Psoas muscle (tissue), 8 donors: ENCODE measurements around the gene SMYD3. TPM values are rescaled to one million over a fixed set of nuclear protein-coding genes. Genes with fewer than 3 reads are reported as not detected.

Experiments
- ATAC-seq, 4 donors: fragments of 200-7000 bp; cut with Tn5 transposase; one replicate each; pipeline ENCODE4 v1.9.1; 2020; ENCODE audit warnings: moderate library complexity in 3 of 4, mild to moderate bottlenecking in 2 of 4
- DNase-seq, 2 donors: peaks; one replicate each; pipeline ENCODE4 v3.0.0-alpha.2; 2020
- H3K27ac ChIP-seq: fragments of 200-600 bp; one replicate; pipeline ENCODE4 v1.8.0; 2022
- H3K27me3 ChIP-seq, 3 donors: fragments of 200-600 bp in 1 of 3; one replicate each; pipeline versions ENCODE4 v1.6.1 to v1.8.0; 2013 to 2022; ENCODE audit warnings: low read length in 2 of 3, mild to moderate bottlenecking in 2 of 3, moderate library complexity in 1 of 3; ENCODE audit not compliant: insufficient read depth in 3 of 3
- H3K36me3 ChIP-seq, 2 donors: fragments of 200-600 bp in 1 of 2; one replicate each; pipeline versions ENCODE4 v1.6.1 to v1.8.0; 2013 to 2022; ENCODE audit warnings: low read depth in 1 of 2, mild to moderate bottlenecking in 1 of 2, moderate library complexity in 1 of 2; ENCODE audit not compliant: insufficient read depth in 1 of 2
- H3K4me1 ChIP-seq: fragments of 200-600 bp; one replicate; pipeline ENCODE4 v1.8.0; 2022
- H3K4me3 ChIP-seq: fragments of 200-600 bp; one replicate; pipeline ENCODE4 v1.8.0; 2022; ENCODE audit warnings: mild to moderate bottlenecking
- H3K9me3 ChIP-seq: fragments of 200-600 bp; one replicate; pipeline ENCODE4 v1.8.0; 2022
- WGBS, 3 donors: extraction: QIAGEN DNeasy Blood & Tissue Kit; methylation state at CpG; one replicate each; pipeline versions ENCODE4 v1.1.6 to v1.1.7; 2013; 5-methylcytosine and 5-hydroxymethylcytosine counted together
- intact Hi-C, 2 donors: fragments of 100-400 bp; cut with DNase I; formaldehyde crosslinking; loops; one replicate each; pipeline versions ENCODE4 v1.11.0 to v1.14.2; 2022
- polyA plus RNA-seq, 3 donors: library from polyadenylated mRNA; stranded (reverse); fragments of 200-250 nt; gene quantifications; one replicate each; pipeline ENCODE4 v1.2.3, GENCODE V29; 2013
- total RNA-seq, 4 donors: library from RNA; stranded (reverse); fragmentation: NEBNext Ultra II Directional in 2 of 4; extraction: Animal tissue kit (Norgen Biotek cat#: 25700) in 2 of 4; gene quantifications; one replicate each; pipeline versions ENCODE4 v1.2.1 to v1.2.4, GENCODE V29; 2021 to 2023
- TF ChIP-seq, protein P1 (sequence below): fragments of 200-600 bp; IDR thresholded peaks from one replicate; pipeline ENCODE4 v1.8.0; 2022; ENCODE audit warnings: antibody characterized with exemption
- donor health status: healthy with polysubstance abuse.
- donor health status: DM: no; HTN: no; CAD: no; lungs with moderate emphysema.
- donor health status: Bipolar disorder and iron deficiency.
- donor health status: healthy.
- donor health status: DM: yes; HTN: yes; CAD: no.
- donor health status: DM: no; HTN: no; CAD: no.
- donor health status: DM: no; HTN: no; CAD: no.
- donor health status: DM: yes; HTN: yes; CAD: no.

SMYD3 gene
- total and polyA plus RNA-seq, 7 donors = 2.9 to 6.4 (median 4.9) TPM

DNA sequence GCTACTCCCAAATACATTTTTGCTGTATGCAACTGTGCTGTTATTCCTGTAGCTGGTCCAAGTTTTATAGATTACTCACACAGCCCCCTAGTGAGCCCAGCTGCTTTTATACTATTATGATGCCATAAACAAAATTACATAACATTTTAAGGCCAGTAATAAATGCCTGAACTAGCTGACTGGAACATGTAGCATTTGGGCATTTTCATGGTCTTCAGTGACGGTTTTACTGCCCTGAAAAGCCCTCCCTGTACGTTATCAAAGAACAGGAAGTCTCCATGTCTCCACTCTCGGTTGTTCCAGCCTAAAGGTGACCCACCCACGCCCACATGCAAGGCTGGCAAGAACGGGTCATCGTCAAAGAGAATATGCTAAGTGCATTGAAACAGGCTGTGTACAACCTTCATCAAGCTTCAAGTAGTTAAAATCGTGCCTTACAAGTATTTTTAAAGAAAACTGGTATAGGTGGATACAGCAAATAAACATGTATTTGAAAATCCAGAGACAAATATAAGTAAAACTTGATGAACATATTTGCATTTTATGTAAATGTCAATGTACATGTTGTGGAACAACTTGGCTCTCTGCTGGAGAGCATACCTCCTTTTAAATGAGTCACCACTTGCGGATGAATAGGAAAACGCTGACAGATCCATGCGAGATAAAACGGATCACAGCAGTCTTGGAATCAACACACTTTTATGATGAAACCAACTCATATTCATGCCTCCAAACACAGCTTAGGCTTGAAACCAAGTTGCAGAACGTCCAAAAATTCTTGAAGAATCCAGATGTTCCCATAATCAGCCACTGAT is 520.5 kb downstream of the SMYD3 start:
- H3K36me3 ChIP-seq = no peaks in the 10 kb centered on the region
- TF ChIP-seq, protein P1, sequence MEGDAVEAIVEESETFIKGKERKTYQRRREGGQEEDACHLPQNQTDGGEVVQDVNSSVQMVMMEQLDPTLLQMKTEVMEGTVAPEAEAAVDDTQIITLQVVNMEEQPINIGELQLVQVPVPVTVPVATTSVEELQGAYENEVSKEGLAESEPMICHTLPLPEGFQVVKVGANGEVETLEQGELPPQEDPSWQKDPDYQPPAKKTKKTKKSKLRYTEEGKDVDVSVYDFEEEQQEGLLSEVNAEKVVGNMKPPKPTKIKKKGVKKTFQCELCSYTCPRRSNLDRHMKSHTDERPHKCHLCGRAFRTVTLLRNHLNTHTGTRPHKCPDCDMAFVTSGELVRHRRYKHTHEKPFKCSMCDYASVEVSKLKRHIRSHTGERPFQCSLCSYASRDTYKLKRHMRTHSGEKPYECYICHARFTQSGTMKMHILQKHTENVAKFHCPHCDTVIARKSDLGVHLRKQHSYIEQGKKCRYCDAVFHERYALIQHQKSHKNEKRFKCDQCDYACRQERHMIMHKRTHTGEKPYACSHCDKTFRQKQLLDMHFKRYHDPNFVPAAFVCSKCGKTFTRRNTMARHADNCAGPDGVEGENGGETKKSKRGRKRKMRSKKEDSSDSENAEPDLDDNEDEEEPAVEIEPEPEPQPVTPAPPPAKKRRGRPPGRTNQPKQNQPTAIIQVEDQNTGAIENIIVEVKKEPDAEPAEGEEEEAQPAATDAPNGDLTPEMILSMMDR = no peak
- no peak overlapping the region for H3K27ac ChIP-seq
- no peak overlapping the region for H3K4me3 ChIP-seq
- H3K4me1 ChIP-seq = no peaks in the 10 kb centered on the region
- WGBS, 3 donors = 26 to 31% (median 27%) methylated on average over 12 of the region's 12 CpGs
- intact Hi-C loops = no loop called here
- H3K9me3 ChIP-seq = no peaks in the 10 kb centered on the region
- H3K27me3 ChIP-seq = no peaks in the 10 kb centered on the region
- no peak for DNase-seq
- no peak for ATAC-seq

DNA sequence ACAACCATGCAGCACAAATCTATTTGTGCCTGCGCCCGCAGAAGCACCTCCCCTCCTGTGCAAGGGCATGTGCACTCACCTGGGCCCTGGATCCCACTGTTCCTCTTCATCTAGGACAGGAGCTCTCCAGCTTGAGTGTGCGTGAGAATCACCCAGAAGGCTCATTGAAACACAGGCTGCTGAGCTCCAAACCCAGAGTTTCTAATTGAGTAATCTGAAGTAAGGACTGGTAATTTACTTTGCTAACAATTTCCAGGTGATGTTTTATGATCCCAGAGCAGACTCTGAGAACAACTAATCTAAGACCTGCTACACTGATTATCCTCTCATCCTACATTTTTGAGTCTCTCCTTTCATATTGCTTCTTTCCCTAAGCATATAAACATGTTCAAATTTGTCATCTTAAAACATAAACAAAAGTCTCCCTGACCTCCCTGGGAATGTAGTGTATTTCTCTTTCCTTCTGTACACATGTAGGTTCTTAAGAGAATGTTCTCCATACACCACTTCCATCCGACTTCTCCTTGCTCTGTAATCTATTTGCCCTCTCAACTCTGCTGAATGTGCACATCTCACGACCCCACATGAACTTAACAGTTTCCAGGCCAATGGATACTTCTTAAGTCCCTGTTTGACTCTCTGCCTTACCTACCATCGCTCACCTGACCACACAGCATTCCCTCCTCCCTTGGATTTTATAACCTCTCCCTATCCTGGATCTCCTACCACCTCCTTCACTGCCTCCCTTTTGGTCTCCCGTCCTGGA is 522.5 kb downstream of the SMYD3 start:
- Histone ChIP-seq H3K4me1 (no peaks in the 10 kb centered on the region), H3K4me3 (no peak overlapping the region), H3K27ac (no peak overlapping the region), H3K27me3 (no peaks in the 10 kb centered on the region), H3K36me3 (no peaks in the 10 kb centered on the region), H3K9me3 (no peaks in the 10 kb centered on the region)
- intact Hi-C loops = no loop called here
- ATAC-seq = no peak
- DNase-seq = no peak
- TF ChIP-seq, protein P1 = no peak
- WGBS, 3 donors = 96% methylated on average over 7 of the region's 7 CpGs

DNA sequence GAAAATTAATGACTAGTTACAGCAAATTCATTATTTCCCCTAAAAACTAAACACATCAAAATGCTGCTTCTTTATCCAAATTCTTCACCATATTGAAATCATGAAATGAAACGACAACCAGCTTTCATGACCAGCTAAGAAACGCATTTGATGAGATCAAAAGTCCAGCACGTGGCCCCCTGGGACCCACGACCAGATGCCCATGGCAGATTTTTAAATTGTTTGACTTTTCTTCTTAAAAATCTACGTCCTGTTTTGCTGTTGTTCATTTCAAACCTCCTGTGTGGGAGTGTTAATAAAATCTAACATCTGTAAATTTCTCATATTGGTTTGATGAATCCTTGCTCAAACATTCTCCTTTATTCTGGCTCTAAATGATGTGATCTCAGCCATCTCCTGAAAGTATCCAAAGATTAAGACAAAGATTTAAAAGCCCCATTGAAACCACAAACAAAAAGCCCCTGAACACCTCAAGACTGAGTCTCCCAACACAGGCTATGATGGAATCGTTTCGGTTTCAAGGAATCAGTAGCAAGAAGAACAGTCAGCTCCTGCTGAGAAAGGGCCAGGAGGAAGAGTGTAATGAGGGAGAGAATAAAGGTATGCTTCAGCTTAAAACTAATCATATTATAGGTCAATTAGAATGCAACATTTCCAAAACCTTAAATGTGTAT is 523.6 kb downstream of the SMYD3 start:
- DNase-seq (no peak), ATAC-seq (no peak)
- H3K36me3 ChIP-seq = no peaks in the 10 kb centered on the region
- TF ChIP-seq, protein P1 = no peak
- H3K27ac ChIP-seq = no peak overlapping the region
- H3K4me1 ChIP-seq = no peaks in the 10 kb centered on the region
- no peak overlapping the region for H3K4me3 ChIP-seq
- WGBS, 3 donors = 73 to 81% (median 77%) methylated on average over 7 of the region's 7 CpGs
- H3K27me3 ChIP-seq = no peaks in the 10 kb centered on the region
- intact Hi-C loops = no loop called here
- H3K9me3 ChIP-seq = no peaks in the 10 kb centered on the region

DNA sequence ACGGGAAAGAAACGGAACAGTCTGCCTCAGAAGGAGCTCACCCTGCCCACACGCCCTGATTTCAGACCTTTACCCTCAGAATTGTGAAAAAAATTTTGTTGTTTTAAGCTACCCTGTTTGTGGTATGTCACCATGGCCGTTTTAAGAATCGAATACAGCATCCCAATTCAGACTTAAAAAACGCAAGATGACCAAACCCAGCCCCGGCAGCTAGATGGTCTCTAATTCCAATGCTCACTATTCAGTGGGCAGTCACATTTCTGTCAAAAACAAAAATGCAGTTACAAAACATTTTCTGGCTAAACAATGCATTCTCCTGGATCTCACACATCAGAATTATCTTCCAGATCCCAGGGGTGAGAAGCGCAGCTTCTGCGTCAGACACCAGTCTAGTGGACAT is 527.5 kb downstream of the SMYD3 start:
- no peaks in the 10 kb centered on the region for H3K4me1 ChIP-seq
- ATAC-seq (no peak), DNase-seq (no peak)
- no peaks in the 10 kb centered on the region for H3K9me3 ChIP-seq
- no peaks in the 10 kb centered on the region for H3K36me3 ChIP-seq
- 96 to 97% (median 96%) methylated on average over 9 of the region's 9 CpGs for WGBS, 3 donors
- TF ChIP-seq, protein P1 = no peak
- intact Hi-C loops = no loop called here
- H3K4me3 ChIP-seq = no peak overlapping the region
- no peak overlapping the region for H3K27ac ChIP-seq
- H3K27me3 ChIP-seq = no peaks in the 10 kb centered on the region
